ENCODE data around the gene NHEJ1. TPM values are rescaled to one million over a fixed set of nuclear protein-coding genes. Genes with fewer than 3 reads are reported as not detected.
A peak's percentile ranks its signal among the peaks of the same experiment; 100 is the strongest.

Gene NHEJ1
- total RNA-seq, 1 experiment from 2014 or later, result 22.2 TPM

DNA sequence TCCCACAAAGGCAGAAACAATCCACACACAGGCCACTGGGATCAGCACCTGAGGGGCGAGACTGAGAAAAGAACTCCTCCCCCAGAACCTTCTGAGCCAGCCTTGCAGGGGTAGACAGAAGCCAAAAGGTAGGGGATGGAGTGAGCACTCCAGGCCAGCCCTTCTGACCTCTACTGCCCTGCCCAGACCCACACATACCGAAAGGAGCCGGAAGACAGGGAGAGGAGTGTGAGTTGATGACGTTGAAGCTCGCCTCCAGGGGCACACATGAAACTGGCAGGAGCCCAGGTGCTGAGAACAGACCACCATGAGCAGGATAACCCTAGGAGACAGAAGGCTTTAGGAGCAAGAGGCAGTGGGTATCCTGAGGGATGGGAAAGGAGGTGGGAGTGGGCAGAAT, 7.4 kb upstream of the NHEJ1 start:
- no peak for DNase-seq (ENCODE audit: low spot score)

- DNase-seq (ENCODE audit: low spot score), result no peak
Measured at GRCh38 chr2:219165058-219165911, 4.7 kb upstream of the NHEJ1 start.

GRCh38 chr2:219163156-219163555, 2.5 kb upstream of the NHEJ1 start:
- no peak for DNase-seq (ENCODE audit: low spot score)

DNA sequence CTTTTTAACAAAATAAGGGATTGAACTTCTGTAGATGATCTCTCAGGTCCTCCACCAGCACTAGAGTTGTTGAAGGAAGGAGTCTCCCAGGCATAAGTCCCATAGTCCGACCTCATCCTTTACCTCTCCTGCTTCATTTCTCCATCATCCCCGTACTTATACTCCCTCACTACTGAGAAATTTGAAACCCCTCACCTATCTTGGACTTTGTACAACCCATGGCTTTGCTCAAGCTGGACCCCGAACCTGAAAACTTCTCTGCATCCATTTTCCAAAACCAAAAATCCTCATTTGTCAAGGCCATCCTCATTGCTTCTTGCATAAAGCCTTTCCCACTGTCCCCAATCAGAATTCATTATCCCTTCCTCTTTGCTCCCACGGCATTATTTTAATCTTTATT, 482 bp upstream of the NHEJ1 start:
- no peak for DNase-seq (ENCODE audit: low spot score)

DNA sequence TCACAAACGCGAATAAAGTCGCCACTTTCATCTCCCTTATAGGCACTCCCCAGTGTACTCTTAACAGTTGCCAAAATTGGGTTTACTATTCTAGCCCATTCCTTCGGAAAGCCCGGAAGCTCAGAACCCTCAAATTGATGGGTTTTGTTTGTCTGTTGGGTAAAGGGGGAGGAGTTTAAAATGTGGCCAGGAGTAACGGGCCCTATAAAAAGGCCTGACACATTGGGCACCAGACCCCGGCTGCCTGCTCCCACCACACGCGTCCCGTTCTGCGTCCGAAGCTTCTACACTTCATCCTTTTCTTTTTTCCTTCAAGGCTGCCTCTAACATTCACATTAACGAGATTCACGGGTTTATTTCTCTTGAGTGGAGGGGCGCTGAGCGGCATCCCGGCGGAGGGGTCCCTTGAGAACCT, 837 bp downstream of the NHEJ1 start:
- no peak for DNase-seq (ENCODE audit: low spot score)

DNA sequence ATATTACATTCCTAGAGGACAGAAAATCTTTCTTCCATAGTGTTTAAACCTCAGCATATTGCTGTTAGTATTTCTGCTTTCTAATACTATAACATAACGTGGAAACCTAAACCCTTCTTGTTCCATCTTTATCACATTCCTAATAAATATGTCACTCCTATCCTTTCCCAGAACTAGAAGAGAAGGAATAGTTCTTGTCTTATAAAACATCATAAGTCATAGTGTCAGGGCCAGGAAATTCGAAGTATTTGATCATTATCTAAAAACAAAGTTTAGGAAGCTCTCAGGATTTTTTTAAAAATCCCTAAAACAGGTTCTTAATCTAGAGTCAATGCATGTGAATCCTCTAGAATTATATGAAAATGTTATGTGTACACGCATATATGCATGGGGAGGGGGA, 2.0 kb downstream of the NHEJ1 start:
- no peak for DNase-seq (ENCODE audit: low spot score)

GRCh38 chr2:219158025-219158424, 2.6 kb downstream of the NHEJ1 start:
- no peak for DNase-seq (ENCODE audit: low spot score)

- DNase-seq (ENCODE audit: low spot score), result no peak
Measured at GRCh38 chr2:219157396-219157795, 3.2 kb downstream of the NHEJ1 start.

DNA sequence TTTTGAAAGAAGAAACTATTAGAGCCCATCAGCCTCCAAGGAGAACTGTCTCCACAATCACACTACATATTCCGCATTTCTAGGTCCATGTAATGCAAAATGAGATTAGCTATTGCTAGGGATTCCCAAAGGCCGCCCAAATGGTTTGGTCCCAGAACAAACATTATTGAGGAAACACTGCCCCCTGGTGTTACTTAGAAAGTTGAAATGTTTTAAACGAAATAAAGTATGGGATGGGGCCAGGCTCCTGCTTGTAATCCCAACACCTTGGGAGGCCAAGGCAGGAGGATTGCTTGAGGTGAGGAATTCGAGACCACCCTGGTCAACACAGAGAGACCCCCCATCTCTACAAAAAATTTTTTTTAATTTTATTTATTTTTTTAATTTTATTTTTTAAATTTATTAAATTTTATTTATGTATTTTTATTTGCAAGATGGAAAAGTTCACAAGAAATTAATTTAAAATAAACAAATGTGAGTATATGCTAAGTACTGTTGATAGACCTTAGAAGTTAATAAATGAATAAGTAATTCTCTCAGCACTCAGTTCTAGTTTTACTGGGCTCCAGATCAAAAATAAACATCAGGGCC, 5.5 kb downstream of the NHEJ1 start:
- peak; percentile 77 for DNase-seq (ENCODE audit: low spot score)

- DNase-seq (ENCODE audit: low spot score), result no peak
Measured at GRCh38 chr2:219149667-219150066, 10.9 kb downstream of the NHEJ1 start.

- peak; percentile 91 for DNase-seq (ENCODE audit: low spot score)
Measured at GRCh38 chr2:219142329-219142728, 18.3 kb downstream of the NHEJ1 start.

DNA sequence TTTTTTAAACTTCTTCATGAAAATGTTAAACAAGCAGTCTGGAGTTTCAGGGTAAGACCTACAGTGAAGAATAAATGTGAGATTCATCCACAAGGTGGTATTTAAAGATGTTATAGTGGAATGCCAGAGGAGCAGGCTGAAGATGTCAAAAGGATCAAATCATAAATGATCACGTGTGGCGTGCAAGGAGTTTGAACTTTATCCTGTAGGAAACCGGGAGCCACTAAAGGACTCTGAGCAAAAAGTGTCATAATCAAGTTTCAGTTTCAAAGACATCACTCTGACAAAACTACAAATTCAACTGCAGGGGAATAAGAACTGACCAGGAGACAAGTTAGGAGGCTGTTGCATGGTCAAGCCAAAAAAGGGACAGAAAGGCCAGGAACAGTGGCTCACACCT, 19.9 kb downstream of the NHEJ1 start:
- DNase-seq (ENCODE audit: low spot score), result no peak

GRCh38 chr2:219133976-219134375, 26.6 kb downstream of the NHEJ1 start:
- DNase-seq (ENCODE audit: low spot score), result no peak

DNA sequence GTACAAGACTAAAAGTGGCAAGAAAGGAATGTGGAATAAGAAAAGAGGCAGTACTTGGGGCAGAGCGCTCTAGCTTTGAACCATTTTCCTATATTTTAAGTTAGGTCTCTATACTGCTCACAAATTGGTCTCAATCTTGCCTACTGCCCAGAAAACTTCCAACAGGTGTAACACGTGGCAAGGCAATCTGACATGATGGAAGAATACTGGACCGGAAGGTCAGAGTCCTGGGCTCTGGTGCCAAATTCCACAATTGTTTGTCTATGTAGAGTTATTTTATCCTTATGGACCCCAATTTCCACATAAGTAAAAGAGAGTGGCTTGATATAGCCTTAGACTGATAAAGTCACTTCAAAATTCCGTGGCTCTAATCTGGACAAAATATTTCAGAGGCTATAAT, 28.9 kb downstream of the NHEJ1 start:
- no peak for DNase-seq (ENCODE audit: low spot score)

DNA sequence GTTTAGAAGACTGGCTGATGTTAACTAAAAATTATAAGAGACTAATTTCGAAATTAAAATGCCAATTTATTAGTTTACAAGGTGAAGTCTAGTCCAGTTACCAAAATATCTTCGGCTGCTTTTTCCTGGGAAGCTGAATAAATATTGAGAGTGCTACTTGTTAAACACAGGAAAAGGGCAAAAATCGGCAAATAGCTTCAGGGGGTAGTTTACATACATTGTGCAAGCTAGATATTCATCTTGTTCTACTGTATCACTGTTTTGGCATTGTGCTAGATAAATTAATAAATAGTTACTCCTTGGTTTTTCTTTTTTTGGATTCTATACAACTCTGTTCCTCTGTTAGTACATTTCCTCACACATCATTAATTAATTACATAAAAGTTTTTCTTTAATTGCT, 29.3 kb downstream of the NHEJ1 start:
- no peak for DNase-seq (ENCODE audit: low spot score)

- DNase-seq (ENCODE audit: low spot score), result no peak
Measured at GRCh38 chr2:219129589-219129988, 31.0 kb downstream of the NHEJ1 start.

DNA sequence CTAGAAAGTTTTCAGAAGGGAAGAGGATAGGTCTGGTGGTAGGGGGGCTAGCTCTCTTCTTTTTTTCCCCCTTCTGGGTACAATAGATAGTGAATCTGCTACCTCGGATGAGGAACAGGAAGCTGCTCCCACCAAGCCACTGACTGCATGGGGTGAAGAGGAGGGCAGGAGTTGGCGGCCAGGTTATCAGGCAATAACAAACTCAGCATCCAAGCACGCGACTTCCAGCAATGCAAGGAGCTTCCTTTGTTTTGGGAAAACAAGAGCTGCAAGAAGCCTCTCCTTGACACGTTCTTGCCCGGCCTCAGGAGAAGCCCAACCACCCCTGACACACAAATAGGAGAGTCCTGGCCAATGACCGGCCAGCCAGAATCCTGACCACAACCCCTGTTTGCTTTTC, 32.2 kb downstream of the NHEJ1 start:
- no peak for DNase-seq (ENCODE audit: low spot score)

DNA sequence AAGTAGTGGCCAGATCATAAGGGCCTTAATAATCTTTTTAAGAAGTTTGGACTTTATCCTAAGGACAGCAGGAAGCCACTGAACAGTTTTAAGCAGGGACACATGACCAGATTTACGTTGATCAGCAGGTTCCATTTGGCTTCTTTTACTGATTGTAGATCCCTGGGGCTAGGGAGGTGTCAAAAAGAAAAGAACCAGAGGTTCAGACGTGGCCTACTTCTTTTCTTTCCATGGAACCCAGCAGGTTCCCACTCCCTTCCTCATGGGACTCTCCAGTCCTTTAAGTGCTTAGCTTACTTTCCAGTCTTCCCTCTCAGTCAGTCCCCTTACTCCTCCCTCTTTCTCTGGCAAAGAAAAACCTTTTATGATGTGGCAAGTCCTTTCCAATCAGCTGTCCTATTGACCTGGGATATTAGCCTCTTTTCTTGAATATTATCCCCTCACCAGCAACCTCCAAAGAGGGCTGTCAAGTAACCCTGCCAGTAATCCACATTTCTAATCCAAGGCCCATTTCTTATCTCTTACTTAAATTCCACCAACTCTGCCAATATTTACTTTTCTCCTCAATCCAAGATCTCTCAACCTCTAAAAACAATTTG, 33.5 kb downstream of the NHEJ1 start:
- no peak for DNase-seq (ENCODE audit: low spot score)

GRCh38 chr2:219126555-219126954, 34.1 kb downstream of the NHEJ1 start:
- DNase-seq (ENCODE audit: low spot score), result no peak

- no peak for DNase-seq (ENCODE audit: low spot score)
Measured at GRCh38 chr2:219125886-219126270, 34.7 kb downstream of the NHEJ1 start.

DNA sequence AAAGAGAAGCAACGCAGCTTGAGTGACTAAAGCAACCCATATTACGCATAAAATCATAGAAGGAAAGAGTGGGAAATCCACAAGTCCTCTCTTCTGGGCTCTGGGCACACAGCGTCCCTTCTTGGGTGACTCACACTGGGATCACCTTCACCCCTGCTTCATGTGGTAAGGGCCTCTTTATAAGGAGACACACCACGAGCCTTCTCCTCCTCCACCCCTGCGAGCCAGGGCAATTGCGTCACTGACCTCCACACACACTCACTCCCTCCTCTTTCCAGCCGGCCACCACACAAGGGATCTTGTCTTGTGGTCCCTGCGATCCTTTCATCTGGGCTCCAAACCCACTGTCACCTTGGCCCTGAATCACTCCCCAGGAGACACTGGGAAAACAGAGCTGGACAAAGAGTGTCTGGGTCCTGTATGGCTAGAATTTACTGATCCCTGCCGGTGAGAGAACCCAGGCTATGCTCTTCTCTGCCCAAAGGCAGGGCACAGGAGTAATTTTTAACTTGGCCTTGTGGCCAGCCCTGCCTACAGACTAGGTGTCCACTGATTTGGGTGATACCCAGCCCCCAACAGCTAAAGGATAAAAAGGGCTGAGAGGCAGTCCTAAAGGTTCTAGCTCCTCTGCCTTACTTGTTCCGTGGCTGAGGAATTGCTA, 35.3 kb downstream of the NHEJ1 start:
- DNase-seq (ENCODE audit: low spot score), result peak; percentile 93

- DNase-seq (ENCODE audit: low spot score), result peak; percentile 11
Measured at GRCh38 chr2:219124381-219125110, 36.1 kb downstream of the NHEJ1 start.

All from A172 (cell line).